Pons (tissue), 1 donor: ENCODE measurements around the gene SLC2A4RG.

ENCODE experiments used
- DNase-seq: peaks from one replicate; pipeline ENCODE4 v3.0.0-alpha.2; 2016; ENCODE audit warnings: low spot score

Gene SLC2A4RG

GRCh38 chr20:63777614-63778013 lies 38.0 kb downstream of the SLC2A4RG start:
- no peak for DNase-seq

GRCh38 chr20:63778034-63778752 lies 38.6 kb downstream of the SLC2A4RG start:
- DNase-seq: no peak

- no peak for DNase-seq
These were observed 39.3 kb downstream of the SLC2A4RG start for GRCh38 chr20:63778857-63779256.

- DNase-seq: no peak
These were observed 41.6 kb downstream of the SLC2A4RG start for GRCh38 chr20:63781181-63781580.

DNA sequence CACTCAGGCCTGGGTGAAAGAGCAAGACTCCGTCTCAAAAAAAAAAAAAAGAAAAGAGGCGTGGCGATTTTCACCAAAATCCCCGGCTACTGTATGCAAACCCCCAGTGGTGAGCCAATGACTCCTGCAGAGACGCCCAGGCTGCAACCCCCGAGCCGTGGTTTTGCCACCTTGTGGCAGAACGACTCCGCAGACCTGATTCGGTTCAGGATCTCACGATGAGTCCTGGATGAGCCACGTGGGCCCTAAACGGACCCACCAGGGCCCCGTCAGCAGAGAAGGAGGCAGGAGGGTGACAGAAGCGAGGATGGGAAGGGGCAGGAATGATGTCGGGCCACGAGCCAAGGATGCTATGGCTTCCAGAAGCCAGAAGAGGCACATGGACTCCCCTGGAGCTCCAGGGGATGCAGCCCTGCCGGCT lies 42.5 kb downstream of the SLC2A4RG start:
- DNase-seq: no peak

GRCh38 chr20:63782521-63782971 lies 43.0 kb downstream of the SLC2A4RG start:
- no peak for DNase-seq

GRCh38 chr20:63783970-63784369 lies 44.4 kb downstream of the SLC2A4RG start:
- DNase-seq: no peak

DNA sequence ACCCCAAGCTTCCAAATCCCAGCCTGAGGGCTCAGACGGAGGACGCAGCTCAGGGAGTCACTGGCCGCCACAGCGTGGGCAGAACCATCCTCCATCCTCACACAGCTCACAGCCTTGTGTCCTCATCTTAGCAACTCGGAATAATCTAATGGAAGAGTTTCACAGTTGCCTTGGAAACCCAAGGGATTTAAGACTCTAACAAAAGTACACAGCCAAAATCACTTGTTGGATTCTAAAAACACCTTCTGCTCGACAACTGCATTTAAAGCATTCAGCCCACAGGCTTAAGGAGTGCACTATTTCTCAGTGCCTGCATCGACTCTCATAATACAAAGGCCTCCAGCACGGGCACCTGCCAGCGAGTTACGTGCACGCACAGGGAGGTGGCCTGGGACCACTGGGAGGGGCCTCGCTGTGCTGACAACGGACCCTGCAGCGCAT lies 46.1 kb downstream of the SLC2A4RG start:
- no peak for DNase-seq

GRCh38 chr20:63787302-63787701 lies 47.7 kb downstream of the SLC2A4RG start:
- no peak for DNase-seq

DNA sequence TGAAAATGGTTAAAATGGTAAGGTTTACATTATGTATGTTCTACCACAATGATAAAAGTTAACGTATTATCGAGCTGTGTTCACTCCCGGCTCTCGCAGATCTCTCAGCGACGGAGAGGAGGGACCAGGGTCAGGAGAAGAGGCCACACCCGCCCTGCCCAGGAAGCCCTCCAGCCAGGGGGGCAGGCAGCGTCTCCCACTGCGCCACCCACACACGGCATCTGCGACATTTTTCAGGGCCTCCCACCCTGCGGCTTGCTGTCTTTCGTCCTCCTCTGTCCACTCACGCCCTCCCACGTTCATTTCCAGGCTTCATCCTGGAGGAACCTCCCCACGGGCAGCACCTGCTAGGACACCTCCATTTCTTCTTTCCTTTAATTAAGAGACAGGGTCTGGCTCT lies 48.2 kb downstream of the SLC2A4RG start:
- DNase-seq: no peak

DNA sequence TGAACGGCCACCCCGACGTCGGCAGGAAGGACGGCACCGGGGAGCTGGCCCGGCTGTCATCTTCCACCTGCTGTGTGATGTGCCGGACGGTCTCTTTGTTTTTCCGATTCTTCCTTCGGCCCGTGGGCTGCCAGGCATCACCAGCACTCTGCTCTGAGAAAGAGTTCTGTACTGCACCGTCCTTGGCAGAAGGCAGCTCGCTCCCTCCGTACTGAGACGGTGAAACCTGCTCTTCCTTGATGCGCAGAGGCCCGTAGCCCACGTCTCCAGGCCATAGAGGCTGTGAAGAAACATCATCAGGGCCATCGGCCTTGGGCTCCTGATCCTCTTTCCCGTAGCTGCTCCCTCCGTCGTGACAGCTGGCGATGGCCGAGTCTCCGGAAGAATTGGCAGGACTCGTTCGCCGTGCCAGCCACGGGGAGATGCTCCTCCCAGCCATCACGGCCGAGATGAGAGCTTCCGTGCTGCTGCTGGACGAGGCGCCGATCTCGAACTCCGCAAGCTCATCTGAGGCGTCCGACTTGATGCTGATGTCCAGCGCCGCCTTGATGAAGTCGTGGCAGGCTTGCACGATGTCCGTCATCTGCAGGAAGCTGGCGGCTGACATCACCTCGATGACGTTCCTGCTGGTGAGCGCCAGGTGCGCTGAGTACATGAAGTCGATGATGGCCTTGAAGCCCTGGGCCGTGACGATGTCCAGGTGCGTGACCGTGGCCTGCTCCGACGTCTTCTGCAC lies 50.4 kb downstream of the SLC2A4RG start:
- no peak for DNase-seq

GRCh38 chr20:63790572-63791168 lies 51.1 kb downstream of the SLC2A4RG start:
- DNase-seq: no peak

- DNase-seq: no peak
These were observed 52.1 kb downstream of the SLC2A4RG start for GRCh38 chr20:63791497-63792156.

- DNase-seq: no peak
These were observed 53.3 kb downstream of the SLC2A4RG start for GRCh38 chr20:63792866-63793265.
